Liver (tissue), 3 donors: ENCODE measurements around the gene EXOC6B.

ENCODE experiments used
- EGR1 ChIP-seq, 2 donors: IDR thresholded peaks; 2 replicates each; pipeline ENCODE4 v1.6.1; 2016 to 2018; ENCODE audit warnings: antibody characterized with exemption in 2 of 2, low read depth in 2 of 2
- GABPA ChIP-seq, 2 donors: IDR thresholded peaks in 1 of 2; conservative IDR thresholded peaks in 1 of 2; 2 replicates each; pipeline ENCODE4 v1.6.1; 2016; ENCODE audit warnings: antibody characterized with exemption in 2 of 2, mild to moderate bottlenecking in 1 of 2, moderate library complexity in 1 of 2
- HNF4G ChIP-seq: IDR thresholded peaks from 2 replicates; pipeline ENCODE4 v1.6.1; 2016; ENCODE audit warnings: antibody characterized with exemption
- RAD21 ChIP-seq, 2 donors: IDR thresholded peaks; 2 replicates each; pipeline ENCODE4 v1.6.1; 2016; ENCODE audit warnings: antibody characterized with exemption in 2 of 2, mild to moderate bottlenecking in 2 of 2
- SP1 ChIP-seq: IDR thresholded peaks from 2 replicates; pipeline ENCODE4 v1.6.1; 2018; ENCODE audit warnings: antibody characterized with exemption, mild to moderate bottlenecking
- TAF1 ChIP-seq: conservative IDR thresholded peaks from 2 replicates; pipeline ENCODE4 v1.6.1; 2016; ENCODE audit warnings: antibody characterized with exemption, mild to moderate bottlenecking
- YY1 ChIP-seq: IDR thresholded peaks from 2 replicates; pipeline ENCODE4 v1.6.1; 2016; ENCODE audit warnings: antibody characterized with exemption, mild to moderate bottlenecking
- TF ChIP-seq, protein P1 (sequence below): fragments of 150-350 bp; IDR thresholded peaks from 2 replicates; pipeline ENCODE4 v1.5.1; 2017; ENCODE audit warnings: improper control_type of control experiment, low read depth, low read length; ENCODE audit not compliant: missing input control
- TF ChIP-seq, protein P2 (sequence below): IDR thresholded peaks from 2 replicates; pipeline ENCODE4 v1.6.1; 2016; ENCODE audit warnings: antibody characterized with exemption, mild to moderate bottlenecking
- TF ChIP-seq, protein P3 (sequence below): IDR thresholded peaks from 2 replicates; pipeline ENCODE4 v1.6.1; 2016; ENCODE audit warnings: antibody characterized with exemption
- TF ChIP-seq, protein P4 (sequence below): IDR thresholded peaks from 2 replicates; pipeline ENCODE4 v1.6.1; 2016; ENCODE audit warnings: antibody characterized with exemption
- donor health status: healthy.
- donor health status: healthy.

DNA sequence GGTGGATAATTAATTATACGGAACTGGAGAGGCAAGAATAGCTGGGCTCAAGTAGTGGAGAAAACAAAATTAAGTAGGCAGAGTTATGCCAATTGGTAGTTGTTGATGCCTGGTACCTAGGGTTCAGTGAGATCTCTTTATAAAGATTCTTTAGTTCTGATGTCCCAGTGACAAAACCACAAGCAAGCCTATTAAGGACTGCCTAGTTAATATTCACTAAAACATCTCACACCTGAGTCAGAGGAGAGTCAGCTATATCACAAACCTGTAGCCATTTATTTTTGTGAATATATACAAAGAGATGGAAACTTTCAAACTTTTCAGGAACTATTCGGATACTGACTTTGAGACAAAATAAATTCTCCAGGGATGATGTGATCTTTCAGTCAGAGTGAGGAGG, 464.3 kb downstream of the EXOC6B start:
- TF ChIP-seq, protein P1, sequence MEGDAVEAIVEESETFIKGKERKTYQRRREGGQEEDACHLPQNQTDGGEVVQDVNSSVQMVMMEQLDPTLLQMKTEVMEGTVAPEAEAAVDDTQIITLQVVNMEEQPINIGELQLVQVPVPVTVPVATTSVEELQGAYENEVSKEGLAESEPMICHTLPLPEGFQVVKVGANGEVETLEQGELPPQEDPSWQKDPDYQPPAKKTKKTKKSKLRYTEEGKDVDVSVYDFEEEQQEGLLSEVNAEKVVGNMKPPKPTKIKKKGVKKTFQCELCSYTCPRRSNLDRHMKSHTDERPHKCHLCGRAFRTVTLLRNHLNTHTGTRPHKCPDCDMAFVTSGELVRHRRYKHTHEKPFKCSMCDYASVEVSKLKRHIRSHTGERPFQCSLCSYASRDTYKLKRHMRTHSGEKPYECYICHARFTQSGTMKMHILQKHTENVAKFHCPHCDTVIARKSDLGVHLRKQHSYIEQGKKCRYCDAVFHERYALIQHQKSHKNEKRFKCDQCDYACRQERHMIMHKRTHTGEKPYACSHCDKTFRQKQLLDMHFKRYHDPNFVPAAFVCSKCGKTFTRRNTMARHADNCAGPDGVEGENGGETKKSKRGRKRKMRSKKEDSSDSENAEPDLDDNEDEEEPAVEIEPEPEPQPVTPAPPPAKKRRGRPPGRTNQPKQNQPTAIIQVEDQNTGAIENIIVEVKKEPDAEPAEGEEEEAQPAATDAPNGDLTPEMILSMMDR = no peak
- TF ChIP-seq YY1 (no peak), HNF4G (no peak), TAF1 (no peak), RAD21 (IDR thresholded peaks at IDR 0.05) (no peak), GABPA (IDR thresholded peaks at IDR 0.05 in 1 of 2, conservative IDR thresholded peaks at IDR 0.05 in 1 of 2) (no peak), SP1 (no peak), EGR1 (IDR thresholded peaks at IDR 0.05; ENCODE audit: low read depth in 2 of 2) (no peak)
- TF ChIP-seq, protein P2, sequence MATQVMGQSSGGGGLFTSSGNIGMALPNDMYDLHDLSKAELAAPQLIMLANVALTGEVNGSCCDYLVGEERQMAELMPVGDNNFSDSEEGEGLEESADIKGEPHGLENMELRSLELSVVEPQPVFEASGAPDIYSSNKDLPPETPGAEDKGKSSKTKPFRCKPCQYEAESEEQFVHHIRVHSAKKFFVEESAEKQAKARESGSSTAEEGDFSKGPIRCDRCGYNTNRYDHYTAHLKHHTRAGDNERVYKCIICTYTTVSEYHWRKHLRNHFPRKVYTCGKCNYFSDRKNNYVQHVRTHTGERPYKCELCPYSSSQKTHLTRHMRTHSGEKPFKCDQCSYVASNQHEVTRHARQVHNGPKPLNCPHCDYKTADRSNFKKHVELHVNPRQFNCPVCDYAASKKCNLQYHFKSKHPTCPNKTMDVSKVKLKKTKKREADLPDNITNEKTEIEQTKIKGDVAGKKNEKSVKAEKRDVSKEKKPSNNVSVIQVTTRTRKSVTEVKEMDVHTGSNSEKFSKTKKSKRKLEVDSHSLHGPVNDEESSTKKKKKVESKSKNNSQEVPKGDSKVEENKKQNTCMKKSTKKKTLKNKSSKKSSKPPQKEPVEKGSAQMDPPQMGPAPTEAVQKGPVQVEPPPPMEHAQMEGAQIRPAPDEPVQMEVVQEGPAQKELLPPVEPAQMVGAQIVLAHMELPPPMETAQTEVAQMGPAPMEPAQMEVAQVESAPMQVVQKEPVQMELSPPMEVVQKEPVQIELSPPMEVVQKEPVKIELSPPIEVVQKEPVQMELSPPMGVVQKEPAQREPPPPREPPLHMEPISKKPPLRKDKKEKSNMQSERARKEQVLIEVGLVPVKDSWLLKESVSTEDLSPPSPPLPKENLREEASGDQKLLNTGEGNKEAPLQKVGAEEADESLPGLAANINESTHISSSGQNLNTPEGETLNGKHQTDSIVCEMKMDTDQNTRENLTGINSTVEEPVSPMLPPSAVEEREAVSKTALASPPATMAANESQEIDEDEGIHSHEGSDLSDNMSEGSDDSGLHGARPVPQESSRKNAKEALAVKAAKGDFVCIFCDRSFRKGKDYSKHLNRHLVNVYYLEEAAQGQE = no peak
- TF ChIP-seq, protein P3, sequence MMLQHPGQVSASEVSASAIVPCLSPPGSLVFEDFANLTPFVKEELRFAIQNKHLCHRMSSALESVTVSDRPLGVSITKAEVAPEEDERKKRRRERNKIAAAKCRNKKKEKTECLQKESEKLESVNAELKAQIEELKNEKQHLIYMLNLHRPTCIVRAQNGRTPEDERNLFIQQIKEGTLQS = no peak
- TF ChIP-seq, protein P4, sequence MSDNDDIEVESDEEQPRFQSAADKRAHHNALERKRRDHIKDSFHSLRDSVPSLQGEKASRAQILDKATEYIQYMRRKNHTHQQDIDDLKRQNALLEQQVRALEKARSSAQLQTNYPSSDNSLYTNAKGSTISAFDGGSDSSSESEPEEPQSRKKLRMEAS = no peak
